ENCODE data around the gene LGR4. TPM values are rescaled to one million over a fixed set of nuclear protein-coding genes. Genes with fewer than 3 reads are reported as not detected.

The LGR4 gene
- total RNA-seq, 1 donor from 2014 or later, result 13.0 TPM

DNA sequence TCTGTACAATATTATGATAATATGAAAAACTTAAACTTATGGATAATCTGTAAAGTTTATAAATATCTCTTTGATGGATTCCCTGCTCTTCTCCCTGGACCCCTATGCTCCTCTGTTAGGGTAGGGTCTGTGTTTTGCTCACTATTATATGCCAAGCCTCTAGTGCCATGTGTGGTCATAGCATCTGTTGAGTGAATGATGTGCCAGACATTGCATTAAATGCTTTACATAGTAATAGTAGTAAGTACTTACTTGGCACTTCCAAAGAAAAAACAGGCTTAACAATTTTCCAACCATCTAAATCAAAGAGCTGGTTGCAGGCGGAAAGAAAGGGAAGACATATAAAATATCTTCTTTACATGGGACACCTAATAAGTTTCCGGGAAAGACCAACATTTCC lies 46.8 kb downstream of the LGR4 start:
- Histone ChIP-seq H3K36me3 (no peaks in the 10 kb centered on the region), H3K9me3 (replicated peaks) (no peaks in the 10 kb centered on the region), H3K4me1 (peaks cover 58% of the 10 kb centered on the region), H3K4me3 (no peak overlapping the region), H3K27ac (replicated peaks) (no peak overlapping the region), H3K27me3 (ENCODE audit: low read depth) (no peaks in the 10 kb centered on the region)
- TF ChIP-seq, protein P1, sequence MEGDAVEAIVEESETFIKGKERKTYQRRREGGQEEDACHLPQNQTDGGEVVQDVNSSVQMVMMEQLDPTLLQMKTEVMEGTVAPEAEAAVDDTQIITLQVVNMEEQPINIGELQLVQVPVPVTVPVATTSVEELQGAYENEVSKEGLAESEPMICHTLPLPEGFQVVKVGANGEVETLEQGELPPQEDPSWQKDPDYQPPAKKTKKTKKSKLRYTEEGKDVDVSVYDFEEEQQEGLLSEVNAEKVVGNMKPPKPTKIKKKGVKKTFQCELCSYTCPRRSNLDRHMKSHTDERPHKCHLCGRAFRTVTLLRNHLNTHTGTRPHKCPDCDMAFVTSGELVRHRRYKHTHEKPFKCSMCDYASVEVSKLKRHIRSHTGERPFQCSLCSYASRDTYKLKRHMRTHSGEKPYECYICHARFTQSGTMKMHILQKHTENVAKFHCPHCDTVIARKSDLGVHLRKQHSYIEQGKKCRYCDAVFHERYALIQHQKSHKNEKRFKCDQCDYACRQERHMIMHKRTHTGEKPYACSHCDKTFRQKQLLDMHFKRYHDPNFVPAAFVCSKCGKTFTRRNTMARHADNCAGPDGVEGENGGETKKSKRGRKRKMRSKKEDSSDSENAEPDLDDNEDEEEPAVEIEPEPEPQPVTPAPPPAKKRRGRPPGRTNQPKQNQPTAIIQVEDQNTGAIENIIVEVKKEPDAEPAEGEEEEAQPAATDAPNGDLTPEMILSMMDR (IDR thresholded peaks at IDR 0.05; ENCODE audit: borderline replicate concordance), result no peak
- no peak for DNase-seq
- intact Hi-C loops (cut with micrococcal nuclease), result no loop called here

DNA sequence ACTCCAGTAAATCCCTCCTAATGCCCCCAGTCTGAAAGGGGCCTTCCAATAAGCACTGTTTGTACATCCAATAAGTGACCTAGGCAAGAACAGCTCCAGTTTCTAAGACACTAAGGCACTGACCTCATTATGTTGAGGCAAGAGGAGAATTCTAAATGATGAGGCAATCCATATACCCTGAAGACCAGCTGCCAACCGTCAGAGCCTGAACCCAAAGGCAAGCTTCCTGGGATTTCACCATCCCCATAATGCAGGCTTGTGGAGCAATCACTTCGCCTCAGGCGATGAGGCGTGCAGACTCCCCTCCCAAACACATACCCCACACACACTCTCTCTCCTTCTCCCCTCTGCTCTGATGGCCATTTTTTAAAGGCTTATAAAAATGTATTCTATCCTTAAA lies 49.5 kb downstream of the LGR4 start:
- intact Hi-C loops (cut with micrococcal nuclease), result no loop called here
- H3K4me1 ChIP-seq, result peaks cover 61% of the 10 kb centered on the region
- peaks cover 6% of the 10 kb centered on the region for H3K9me3 ChIP-seq (replicated peaks)
- H3K4me3 ChIP-seq, result no peak overlapping the region
- H3K27me3 ChIP-seq (ENCODE audit: low read depth), result no peaks in the 10 kb centered on the region
- no peaks in the 10 kb centered on the region for H3K36me3 ChIP-seq
- TF ChIP-seq, protein P1 (IDR thresholded peaks at IDR 0.05; ENCODE audit: borderline replicate concordance), result no peak
- DNase-seq, result peak; percentile 50
- peak overlapping the region; percentile 67 for H3K27ac ChIP-seq (replicated peaks)

DNA sequence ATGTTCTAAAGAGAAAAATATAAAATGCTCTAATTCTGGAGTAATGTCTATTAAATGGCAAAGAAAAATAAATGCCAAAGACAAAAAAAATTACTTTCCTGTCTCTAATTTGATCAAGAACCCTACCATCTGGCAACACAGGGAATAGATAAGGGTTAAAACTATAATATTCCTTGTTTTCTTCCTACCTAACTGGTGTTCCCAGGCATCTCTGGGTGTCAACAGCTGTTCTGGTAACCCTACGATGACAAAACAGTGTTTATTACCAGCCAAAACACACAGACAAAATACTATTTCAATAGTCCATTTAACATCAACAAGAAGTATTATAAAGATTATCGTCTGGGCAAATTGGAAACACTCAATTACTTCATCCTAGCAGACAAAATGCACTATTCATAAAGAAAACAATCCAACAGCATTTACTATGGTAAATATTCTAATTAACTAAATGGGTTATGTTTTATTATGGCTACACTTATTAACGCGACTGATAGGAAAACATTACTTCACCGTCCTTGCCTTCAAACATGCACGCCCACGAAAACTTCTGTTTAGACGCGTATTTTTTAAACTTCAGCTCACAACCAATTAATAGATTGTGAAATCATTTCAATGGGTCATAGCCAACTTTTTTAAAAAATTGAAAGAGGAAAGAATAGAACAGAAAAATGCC lies 50.6 kb downstream of the LGR4 start:
- TF ChIP-seq, protein P1 (IDR thresholded peaks at IDR 0.05; ENCODE audit: borderline replicate concordance), result no peak
- Histone ChIP-seq H3K4me3 (no peak overlapping the region), H3K36me3 (no peaks in the 10 kb centered on the region), H3K9me3 (replicated peaks) (peaks cover 6% of the 10 kb centered on the region), H3K4me1 (peaks cover 51% of the 10 kb centered on the region), H3K27me3 (ENCODE audit: low read depth) (no peaks in the 10 kb centered on the region), H3K27ac (replicated peaks) (peak overlapping the region; percentile 67)
- DNase-seq, result no peak
- intact Hi-C loops (cut with micrococcal nuclease), result no loop called here

DNA sequence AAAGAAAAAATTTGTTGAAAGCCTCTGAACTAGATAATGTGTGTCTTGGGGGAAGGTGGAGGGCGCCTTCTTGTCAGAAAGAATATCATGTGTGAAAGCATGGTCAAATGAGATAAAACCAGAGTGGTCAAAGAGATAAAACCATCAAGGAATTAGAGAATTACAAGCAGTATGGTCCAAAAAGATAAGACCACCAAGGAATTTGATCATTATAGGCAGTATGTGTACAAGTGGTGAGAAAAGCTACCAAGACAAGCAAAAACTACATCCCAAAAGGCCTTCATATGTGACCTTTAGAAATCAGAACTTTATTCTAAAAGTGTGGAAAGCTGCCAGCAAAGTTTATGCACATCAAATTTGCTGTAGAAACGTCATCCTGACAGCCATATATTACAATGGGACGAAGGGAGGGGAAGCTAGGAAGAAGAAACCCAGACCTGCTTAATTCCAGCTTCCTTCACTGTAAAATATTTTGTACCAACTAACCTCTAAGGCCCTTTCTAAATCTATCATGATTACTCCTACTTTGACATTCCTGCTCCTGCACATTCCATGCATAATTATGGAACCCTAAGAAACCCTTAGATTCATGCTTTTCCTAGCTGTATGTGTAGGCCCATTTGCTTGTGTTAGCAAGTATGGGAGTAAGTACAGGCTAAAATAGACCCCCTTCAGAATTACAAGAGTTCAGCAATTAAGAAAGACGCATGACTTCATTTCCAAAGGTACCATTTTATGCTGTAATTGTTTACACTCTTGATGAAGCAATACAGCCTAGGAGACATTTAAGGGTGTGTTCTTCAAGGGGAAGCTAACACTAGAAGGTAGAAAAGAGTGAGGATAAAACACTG lies 51.6 kb downstream of the LGR4 start:
- peaks cover 42% of the 10 kb centered on the region for H3K4me1 ChIP-seq
- H3K36me3 ChIP-seq, result no peaks in the 10 kb centered on the region
- intact Hi-C loops (cut with micrococcal nuclease), result no loop called here
- H3K27me3 ChIP-seq (ENCODE audit: low read depth), result no peaks in the 10 kb centered on the region
- no peak for DNase-seq
- peak overlapping the region; percentile 67 for H3K27ac ChIP-seq (replicated peaks)
- TF ChIP-seq, protein P1 (IDR thresholded peaks at IDR 0.05; ENCODE audit: borderline replicate concordance), result no peak
- H3K9me3 ChIP-seq (replicated peaks), result peaks cover 6% of the 10 kb centered on the region
- no peak overlapping the region for H3K4me3 ChIP-seq

DNA sequence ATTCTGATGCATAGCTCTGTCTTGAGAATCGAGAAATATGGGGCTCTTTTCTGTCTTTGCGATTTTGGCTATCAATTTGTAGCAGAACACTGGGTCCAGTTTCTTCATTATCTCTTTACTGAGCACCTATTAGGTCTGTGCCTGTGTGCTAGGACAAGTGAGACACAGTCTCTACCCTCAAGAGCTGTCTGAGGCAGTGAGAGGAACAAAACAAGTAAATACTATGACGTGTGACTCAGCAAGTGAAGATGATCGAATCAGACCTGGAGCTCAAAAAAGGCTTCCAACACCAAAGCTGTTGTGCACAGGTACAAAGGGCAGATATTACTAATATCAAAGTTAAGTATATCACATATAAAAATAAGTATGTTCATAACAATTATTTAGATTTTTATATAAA lies 52.4 kb downstream of the LGR4 start:
- intact Hi-C loops (cut with micrococcal nuclease), result no loop called here
- no peak for DNase-seq
- Histone ChIP-seq H3K9me3 (replicated peaks) (peaks cover 6% of the 10 kb centered on the region), H3K27ac (replicated peaks) (no peak overlapping the region), H3K4me1 (peaks cover 46% of the 10 kb centered on the region), H3K4me3 (no peak overlapping the region), H3K36me3 (no peaks in the 10 kb centered on the region), H3K27me3 (ENCODE audit: low read depth) (no peaks in the 10 kb centered on the region)
- TF ChIP-seq, protein P1 (IDR thresholded peaks at IDR 0.05; ENCODE audit: borderline replicate concordance), result no peak
